GM19372 (cell line): ENCODE results near the gene DAB2IP.
"Not testable (repeated sequence)": the region's sequence is repeated elsewhere in the genome, so short reads cannot be mapped to it uniquely, and the experiment has no call there.

ENCODE experiments used
- ATAC-seq: cut with Tn5 transposase; IDR thresholded peaks from one replicate; pipeline ENCODE4 v1.9.1; 2021; ENCODE audit warnings: mild to moderate bottlenecking, low read depth, moderate library complexity; ENCODE audit not compliant: unreplicated experiment

DAB2IP gene

DNA sequence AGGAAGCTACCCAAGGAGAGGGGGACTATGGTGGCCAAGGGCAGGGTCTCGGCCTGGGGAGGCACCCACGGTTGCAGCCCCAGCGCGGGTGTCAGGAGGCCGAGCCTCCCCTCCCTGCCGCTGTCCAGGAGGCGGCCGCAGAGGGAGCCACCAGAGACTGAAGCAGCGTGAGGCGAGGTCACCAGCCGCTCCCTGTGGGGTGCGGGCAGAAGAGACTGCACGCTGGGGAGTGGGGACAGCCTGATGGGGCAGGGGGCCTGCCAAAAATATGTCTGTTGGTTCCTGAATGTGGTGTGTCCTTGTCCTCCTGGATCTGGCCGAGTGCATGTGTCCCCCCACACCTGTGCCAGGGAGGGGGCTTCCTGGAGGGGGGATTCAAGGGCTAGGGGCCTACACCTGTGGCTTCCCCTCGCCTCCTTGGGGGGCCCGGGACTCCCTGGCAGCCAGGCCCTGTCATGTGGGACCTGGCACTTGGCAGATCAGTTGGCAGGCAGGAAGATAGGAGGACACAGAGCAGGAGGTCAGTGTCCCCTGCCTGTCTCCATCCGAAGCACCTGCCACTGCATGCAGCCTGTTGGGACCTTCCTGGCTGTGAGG, 131.2 kb downstream of the DAB2IP start:
- no peak for ATAC-seq

DNA sequence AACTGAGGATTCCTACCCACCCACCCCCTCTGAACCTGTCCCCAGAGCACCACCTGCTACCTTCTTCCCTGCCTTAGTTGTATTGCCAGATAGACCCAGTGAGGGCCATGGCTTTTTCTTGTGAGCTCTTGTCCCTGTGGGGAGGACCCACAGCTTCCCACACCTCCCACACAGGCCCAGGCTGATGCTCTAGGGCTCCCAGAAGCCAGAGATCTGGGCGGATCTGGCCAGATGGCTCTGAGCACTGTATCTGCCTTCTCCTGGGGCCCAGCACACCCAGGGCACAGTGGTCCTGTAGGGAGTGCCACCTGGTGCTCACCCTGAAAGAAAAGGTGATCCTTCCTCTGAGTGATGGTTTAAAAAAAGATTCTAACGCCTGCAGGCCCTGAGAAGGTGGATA, 131.7 kb downstream of the DAB2IP start:
- ATAC-seq, result no peak

DNA sequence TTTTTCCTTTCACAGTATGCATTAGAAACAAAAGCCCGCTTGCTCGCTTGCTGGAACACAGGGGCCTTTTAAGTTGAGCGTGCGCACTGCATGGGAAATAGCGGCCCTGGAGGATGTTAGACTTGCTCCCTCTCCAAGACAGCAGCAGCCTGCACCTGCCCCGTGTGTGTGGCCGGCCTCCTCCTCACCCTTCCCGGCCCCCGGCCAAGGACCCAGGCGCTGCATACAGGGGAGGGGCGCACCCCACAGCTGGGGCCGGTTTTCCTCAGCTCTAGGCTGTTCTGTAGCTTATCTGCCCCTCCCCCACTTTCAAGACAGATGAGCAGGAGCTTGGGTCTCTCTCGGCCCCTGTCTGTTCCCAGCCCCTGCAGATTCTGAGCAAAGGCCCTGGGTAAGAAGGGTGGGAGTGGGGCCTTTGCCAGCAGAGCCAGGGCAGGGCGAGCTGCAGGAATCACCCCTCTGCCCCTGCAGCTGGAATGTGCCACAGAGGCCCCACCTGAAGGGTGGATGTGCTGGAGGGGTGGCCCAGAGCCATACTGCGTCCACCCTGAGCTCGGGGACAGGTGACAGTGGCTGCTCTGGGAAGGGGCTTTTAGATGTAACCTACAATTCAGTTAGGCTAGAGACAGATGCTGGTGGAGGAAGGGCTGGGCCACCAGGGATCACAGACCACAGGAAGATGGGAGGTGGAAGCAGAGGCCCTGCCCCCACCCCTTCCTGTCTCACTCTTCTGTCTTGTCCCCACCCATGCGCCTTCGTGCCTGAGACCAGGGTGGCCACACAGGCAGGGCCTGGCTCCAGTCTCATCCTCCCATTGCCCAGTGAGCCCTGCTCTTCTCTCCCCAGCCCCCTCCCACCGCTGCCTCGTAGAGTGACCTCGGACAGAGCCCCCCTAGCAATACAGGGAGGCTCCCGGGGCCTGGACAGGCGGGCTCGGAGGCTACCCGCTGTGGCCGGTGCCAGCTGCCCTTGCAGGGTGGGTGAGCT, 132.4 kb downstream of the DAB2IP start:
- no peak for ATAC-seq

DNA sequence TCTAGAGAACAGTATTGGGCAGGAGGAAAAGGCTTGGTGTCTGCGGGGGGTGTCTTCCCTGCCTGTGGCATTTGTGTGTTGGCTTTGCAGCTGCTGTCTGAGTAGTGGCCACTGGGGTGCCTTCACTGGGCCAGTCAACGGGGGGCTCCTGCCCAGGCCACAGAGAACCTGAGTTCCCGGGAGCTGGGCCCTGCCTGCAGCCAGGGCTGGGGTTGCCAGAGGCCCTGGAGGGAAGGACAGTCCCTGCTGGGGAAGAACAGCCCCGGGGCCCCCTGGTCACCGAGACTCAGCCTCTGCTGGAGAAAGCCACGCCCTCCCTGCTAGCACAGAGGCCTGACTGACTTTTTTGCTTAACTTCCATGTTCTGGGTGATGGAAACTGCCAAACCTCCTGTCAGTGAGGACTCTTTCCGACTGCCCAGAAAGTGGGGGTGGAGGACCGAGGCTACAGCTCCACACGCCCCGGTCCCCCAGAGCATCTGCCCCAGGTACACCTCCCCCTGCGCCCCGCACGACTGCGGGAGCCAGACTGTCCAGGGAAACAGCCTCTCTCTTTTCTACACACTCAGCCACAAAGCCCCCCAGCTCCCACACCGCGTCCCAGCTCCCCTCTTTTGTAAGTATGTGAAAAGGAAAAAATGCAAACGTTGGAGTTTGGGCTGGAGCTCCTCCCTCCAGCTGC, 133.4 kb downstream of the DAB2IP start:
- ATAC-seq, result no peak

DNA sequence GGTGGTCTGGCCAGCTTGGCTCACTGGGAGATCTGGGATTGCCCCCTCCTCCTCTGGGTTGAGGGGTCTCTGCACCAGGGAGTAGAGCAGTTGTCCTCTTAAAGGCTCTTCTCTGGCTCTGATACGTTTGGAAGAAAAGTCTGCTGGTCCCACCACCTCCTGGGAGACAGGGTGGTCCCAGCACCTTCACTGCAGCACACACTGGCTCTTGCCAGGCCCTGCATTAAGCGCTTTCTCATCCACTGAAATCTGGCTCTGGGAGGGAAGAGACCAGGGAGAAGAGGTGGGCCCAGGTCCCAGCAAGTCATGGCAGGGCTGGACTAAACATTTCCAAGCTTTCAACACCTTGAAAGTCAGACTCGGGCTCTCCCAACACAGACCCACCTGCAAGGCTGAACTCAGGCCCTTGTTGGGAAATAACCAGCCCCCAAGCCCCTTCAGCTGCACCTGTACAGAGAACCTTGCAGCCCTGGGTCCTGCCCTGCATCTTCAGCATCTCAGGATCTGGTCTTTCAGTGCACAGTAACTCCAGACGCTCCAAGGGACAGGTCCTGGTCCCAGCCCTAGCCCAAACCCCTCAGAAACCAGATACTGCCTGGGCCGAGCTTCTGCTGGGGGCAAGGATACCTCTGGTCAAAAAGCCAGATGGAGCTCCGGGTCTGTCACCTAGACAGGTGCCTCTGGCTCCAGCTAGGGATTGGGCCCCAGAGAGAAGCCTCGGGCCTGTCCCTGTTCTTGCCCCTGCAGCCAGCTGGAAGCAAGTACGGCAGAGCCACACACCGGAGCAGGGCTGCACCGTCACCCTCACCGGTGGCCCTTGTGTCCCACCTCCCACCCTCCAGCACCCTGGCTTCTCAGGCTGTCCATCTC, 134.5 kb downstream of the DAB2IP start:
- ATAC-seq, result no peak

DNA sequence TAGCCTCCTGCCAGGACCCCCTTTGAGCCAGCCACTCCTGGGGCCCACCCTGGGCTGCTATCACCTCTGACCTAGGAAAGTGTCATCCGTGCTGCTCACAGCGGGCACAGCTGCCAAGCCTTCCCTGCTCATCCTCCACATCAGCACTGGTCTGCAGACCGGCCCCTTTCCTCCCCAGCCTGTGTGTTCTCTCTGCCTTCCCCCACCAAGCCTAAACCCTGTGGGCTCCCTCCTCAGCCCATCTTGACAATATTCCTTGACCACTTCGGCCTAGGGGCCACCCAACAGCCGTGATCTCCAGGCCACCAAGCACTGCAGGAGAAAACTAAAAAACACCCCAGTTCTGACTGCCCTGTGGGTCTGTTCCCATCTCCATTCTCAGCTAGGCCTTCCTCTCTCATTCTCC, 135.1 kb downstream of the DAB2IP start:
- no peak for ATAC-seq

DNA sequence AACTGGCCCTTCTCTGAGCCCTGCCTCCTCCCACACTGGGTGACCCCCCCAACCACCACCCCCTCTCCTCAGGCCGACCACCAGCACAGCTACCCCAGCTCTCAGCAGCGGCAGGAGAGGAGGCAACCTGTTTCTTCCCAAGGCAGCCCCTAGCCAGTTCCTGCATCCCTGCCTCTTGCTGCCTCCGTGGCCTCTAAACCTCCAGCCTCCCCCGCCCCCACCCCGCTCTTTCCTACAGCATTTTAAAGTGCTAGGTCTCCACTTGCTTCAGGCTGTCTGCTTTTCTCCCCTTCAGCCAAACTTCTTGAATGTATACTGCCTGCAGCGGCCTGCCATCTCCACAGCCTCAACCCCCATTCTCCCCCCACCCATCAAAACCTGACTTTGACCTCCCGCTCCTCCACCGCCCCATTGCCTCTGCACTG, 135.6 kb downstream of the DAB2IP start:
- ATAC-seq, result no peak

DNA sequence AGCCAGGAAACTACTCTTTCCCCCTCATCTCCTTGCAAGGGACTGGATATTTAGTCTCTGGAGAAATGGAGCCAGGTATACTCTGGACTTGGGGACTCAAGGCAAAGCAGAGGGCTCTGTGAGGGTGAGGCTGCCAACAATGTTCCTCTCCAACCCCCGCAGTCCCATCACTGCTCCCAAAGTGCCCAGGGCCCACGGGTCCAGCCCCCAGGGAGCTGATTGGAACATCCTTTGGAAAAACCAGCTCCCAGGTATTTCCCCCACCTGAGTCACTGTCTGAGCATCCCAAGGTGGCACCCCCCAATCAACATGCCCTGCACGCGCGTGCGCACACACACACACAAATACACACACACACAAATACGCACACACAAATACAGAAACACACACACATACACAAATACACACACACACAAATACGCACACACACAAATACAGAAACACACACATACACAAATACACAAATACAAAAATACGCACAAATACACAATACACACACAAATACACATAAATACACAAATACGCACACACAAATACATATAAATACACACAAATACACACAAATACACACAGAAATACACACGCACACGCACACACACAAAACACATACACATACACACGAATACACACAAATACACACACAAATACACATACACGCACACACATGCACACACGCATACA, 137.4 kb downstream of the DAB2IP start:
- ATAC-seq, result no peak

DNA sequence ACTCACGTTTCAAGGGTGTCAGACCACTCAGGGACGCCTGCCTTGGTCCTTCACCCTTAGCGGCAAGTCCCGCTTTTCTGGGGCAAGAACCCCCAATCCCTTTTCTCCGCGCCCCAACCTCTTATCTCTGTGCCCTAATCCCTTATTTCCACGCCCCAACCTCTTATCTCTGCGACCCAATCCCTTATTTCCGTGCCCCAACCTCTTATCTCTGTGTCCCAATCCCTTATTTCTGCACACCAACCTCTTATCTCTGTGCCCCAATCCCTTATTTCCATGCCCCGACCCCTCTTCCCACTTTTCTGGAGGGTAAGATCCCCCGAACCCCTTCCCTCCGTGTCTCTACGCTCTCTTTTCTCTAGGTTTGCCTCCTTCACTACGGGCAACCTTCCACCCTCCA, 139.4 kb downstream of the DAB2IP start:
- ATAC-seq, result no peak

DNA sequence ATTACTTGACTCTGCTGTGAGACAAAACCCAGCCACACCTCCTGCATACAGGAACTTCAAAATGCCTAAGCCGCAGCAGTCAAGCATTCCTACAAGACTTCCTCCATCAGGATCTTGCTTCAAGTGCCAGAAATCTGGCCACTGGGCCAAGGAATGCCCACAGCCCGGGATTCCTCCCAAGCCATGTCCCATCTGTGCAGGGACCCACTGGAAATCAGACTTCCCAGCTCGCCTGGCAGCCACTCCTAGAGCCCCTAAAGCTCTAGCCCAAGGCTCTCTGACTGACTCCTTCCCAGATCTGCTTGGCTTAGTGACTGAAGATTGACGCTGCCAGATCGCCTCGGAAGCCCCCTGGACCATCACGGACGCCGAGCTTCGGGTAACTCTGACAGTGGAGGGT, 141.0 kb downstream of the DAB2IP start:
- ATAC-seq, result not testable (repeated sequence)

DNA sequence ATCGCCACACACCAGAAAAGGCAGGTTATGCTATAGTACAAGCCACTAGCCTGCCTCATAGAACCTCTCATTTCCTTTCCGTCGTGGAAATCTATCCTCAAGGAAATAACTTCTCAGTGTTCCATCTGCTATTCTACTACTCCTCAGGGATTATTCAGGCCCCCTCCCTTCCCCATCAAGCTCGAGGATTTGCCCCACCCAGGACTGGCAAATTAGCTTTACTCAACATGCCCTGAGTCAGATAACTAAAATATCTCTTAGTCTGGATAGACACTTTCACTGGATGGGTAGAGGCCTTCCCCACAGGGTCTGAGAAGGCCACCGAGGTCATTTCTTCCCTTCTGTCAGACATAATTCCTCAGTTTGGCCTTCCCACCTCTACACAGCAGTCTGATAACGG, 142.9 kb downstream of the DAB2IP start:
- ATAC-seq, result not testable (repeated sequence)

DNA sequence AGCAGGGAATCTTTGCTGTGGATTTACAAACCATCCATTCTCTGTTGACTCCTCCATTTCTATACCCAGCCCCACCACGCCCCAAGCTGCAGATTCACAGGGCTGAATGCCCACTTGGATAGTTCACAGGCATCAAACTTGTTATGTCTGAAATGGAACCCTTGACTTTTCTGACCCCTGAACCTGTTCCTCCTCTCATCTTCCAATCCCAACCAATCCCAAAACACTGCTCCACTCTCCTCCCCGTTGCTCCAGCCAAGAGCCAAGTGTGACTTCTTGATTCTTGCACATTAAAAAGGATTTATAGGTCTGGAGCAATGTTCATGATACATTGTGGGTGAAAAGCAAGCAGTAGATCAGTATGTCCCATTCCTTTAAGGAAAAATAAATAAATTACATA, 145.6 kb downstream of the DAB2IP start:
- no peak for ATAC-seq

DNA sequence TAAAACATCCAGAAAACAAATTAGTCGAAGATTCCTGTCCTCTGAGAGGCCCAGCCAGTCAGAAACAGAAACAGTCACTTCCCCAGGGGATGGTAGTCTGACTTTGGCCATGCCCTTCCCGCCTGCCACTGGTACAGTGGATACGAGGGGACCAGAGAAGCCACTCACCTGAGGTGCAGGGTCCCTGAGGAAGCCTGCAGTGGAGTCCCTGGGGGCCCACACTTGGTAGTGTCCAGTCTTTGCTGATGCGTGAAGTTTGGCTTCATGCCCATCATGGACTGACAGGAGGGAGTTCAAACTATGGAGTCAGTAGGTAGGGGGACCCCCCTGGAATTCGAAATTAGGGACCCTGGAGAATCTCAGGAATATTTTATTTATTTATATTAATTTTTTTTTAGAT, 147.5 kb downstream of the DAB2IP start:
- no peak for ATAC-seq

DNA sequence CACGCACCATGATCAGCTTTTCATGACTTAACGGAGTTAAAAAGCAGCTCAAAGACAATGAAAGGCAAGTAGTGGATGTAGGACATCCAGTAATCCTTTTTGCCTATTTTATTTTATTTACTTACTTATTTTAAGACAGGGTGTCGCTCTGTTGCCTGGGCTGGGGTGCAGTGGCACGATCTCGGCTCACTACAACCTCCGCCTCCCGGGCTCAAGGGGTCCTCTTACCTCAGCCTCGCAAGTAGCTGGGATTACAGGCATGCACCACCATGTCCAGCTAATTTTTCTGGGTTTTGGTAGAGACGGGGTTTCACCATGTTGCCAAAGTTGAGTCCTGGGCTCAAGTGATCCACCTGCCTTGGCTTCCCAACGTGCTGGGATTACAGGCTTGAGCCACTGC, 148.9 kb downstream of the DAB2IP start:
- no peak for ATAC-seq

DNA sequence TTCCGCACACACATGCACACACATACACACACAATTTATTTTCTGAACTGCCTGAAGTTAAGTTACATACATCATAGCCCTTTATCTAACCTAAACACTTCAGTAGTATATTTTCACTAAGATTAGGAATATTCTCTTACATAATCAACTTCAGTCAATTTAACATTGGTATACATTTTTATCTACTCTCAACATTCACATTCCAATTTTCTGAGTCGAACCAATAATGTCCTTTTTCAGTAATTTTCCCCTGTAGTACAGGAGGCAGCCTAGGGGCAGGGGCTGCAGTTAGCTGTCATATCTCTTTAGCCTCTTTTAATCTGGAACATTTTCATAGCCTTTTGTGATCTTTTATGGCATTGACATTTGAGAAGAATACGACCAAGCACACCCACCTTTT, 150.1 kb downstream of the DAB2IP start:
- no peak for ATAC-seq

DNA sequence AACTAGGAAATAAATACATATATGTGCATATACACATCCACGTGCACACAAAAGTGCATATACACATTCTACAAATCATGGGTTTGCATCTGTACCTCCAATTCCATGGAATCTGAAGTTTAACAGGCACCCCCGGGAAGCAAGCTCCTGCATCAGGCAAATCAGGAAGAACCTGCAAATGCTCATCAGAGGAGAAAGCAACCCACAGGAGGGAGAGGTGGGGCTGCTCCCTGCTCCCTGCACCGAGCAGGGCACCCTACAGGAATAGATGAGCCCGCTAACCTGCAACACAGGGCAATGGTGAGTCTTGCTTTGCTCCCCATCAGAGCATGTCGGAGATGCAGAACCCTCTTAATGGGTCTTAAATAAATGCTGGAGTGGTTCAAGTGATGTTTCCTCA, 151.3 kb downstream of the DAB2IP start:
- ATAC-seq, result no peak

DNA sequence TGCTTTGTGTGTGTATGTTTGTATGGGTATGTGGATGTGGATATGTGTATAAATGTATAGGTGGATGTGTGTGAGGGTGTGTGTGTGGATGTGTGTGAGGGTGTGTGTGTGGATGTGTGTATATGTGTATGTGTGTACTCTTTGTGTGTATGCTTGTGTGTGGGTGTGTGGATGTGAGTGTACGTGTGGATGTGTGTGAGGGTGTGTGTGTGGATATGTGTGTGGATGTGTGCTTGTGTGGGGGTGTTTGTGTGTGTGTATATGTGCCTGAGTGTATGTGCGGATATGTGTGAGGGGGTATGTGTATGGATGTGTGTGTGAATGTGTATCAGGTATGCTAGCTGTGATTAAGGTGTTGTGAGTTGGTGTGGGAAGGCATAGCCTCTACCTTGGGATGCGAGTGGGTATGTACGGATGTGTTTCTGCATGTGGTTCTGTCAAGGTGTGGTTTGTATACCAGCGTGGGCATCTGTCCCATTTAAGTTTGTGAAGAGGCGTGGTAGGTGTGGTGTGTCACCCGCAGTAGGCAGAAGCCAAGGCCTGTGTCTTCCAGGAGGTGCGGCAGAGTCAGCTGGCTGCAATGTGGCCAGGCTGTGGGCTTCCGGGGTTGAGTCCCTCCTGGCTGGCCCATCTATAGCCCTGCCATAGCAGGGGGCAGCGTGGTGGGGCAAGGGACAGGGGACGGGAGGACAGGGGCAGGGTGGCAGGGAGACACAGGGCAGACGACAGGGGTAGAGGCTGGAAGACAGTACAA, 155.8 kb downstream of the DAB2IP start:
- ATAC-seq, result no peak

DNA sequence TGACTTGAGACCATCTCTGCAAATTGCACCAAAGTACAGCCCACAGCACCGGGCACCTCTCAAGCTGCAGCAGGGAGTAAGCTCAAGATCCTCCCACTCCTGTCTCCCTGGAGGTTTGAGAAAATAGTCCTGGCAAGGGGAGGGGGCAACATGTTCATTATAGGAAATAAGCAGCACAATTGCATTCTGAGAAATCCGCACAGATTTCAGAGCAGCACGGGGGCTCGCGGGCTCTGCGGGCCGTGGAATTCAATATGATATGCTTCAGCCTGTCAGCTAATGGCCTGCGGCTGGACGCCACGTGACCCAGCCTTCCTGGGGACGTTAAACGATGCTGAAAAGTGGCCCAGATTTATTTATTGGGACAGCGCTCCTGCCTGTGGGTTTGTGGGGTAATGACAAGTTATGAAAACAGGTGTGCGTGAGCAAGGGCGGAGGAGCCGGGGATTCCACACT, 156.4 kb downstream of the DAB2IP start:
- no peak for ATAC-seq

DNA sequence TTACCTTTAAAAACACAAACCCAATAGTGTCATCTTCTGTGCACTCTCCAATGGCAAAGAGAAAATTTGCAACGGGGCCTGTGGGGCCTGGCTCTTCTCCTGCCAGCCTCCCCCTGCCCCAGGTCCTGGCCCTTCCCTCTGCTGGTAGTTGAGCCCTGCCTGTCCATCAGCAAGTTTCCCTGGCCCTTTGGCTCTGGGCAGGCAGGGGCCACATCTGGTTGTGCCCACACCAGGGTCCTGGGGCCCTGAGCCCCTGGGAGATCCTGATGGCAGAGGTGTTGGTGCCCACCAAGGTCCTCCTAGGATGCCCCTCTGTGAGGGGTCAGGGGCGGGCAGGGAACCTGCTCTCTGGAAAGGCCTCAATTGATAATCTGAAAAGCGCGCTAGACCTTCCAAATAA, 157.3 kb downstream of the DAB2IP start:
- no peak for ATAC-seq
